ENCODE data around the gene AP4B1.

GRCh38 chr1:113887402-113888175 lies 17.0 kb downstream of the AP4B1 start, which contains the start of gene BCL2L15:
- no peak for TF ChIP-seq CTCF (IDR thresholded peaks at IDR 0.05 in 4 of 5, conservative IDR thresholded peaks at IDR 0.05 in 1 of 5)
- no peak for TF ChIP-seq POLR2A (IDR thresholded peaks at IDR 0.05)
